Measurements from ENCODE around the gene NTSR2. TPM values are rescaled to one million over a fixed set of nuclear protein-coding genes. Genes with fewer than 3 reads are reported as not detected.

The NTSR2 gene
- total and polyA plus RNA-seq, 7 experiments from 2014 or later: not detected

Other genes starting within 250 kb of the NTSR2 start
- gene E2F6, start 204.0 kb downstream of the NTSR2 start, total RNA-seq: 10 to 100 TPM in 2 of 5 experiments, 1 to 10 TPM in 3; 6.2 to 11.6 (median 9.2) TPM
- gene E2F6, start 204.0 kb downstream of the NTSR2 start, polyA plus RNA-seq: 1 to 10 TPM; 3.1 to 4.3 TPM
- gene GREB1, start 136.2 kb downstream of the NTSR2 start, total RNA-seq: under 1 TPM in 4 of 5 experiments, not detected in 1; 0.14 to 0.82 (median 0.25) TPM
- not detected for gene GREB1, start 136.2 kb downstream of the NTSR2 start, polyA plus RNA-seq
- 10 to 100 TPM; 68.6 to 88.1 (median 76.7) TPM for gene LPIN1, start 76.4 kb upstream of the NTSR2 start, total RNA-seq
- gene LPIN1, start 76.4 kb upstream of the NTSR2 start, polyA plus RNA-seq: 10 to 100 TPM; 25.5 to 26.7 TPM

All from naive thymus-derived CD4-positive, alpha-beta T cell (primary cell).